SU-DHL-6 (cell line): ENCODE measurements around the gene FIBIN.

Experiments used
- EZH2phosphoT487 ChIP-seq: fragments of 200-600 bp; sonication (generic), shearing (Covaris generic); conservative IDR thresholded peaks from 2 replicates; pipeline ENCODE4 v1.6.1; 2018; ENCODE audit warnings: mild to moderate bottlenecking, antibody characterized with exemption, low read length, moderate library complexity, mixed read lengths
- TF ChIP-seq, protein P1 (sequence below): fragments of 200-600 bp; sonication (generic); IDR thresholded peaks from one replicate; pipeline ENCODE4 v1.5.1; 2017; ENCODE audit warnings: antibody characterized with exemption, mild to moderate bottlenecking, low read length, moderate library complexity; ENCODE audit not compliant: insufficient read depth, poor library complexity, severe bottlenecking

DNA sequence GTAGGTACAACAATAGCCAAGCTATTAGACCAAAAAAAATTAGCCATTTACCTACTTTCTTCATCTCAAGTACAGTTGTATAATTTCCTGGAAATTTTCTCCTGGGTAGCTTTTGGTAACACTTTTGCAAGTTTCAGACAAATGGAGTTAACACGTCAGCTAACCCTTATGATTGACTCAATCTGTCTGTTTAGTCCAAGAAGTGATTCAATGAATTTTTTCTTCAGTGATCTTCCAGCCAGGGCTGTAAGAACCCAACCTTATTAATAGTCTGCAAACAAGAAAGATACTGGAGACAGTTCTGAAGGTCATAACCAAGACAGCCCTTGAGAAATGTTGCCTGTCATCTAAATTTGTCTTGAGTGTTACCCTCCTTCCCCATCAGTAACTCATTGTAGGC, 30.1 kb upstream of the FIBIN start:
- TF ChIP-seq, protein P1, sequence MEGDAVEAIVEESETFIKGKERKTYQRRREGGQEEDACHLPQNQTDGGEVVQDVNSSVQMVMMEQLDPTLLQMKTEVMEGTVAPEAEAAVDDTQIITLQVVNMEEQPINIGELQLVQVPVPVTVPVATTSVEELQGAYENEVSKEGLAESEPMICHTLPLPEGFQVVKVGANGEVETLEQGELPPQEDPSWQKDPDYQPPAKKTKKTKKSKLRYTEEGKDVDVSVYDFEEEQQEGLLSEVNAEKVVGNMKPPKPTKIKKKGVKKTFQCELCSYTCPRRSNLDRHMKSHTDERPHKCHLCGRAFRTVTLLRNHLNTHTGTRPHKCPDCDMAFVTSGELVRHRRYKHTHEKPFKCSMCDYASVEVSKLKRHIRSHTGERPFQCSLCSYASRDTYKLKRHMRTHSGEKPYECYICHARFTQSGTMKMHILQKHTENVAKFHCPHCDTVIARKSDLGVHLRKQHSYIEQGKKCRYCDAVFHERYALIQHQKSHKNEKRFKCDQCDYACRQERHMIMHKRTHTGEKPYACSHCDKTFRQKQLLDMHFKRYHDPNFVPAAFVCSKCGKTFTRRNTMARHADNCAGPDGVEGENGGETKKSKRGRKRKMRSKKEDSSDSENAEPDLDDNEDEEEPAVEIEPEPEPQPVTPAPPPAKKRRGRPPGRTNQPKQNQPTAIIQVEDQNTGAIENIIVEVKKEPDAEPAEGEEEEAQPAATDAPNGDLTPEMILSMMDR, result no peak
- TF ChIP-seq EZH2phosphoT487, result no peak
